OCI-LY7 (cell line): ENCODE results near the gene BRK1. TPM values are rescaled to one million over a fixed set of nuclear protein-coding genes. Genes with fewer than 3 reads are reported as not detected.

Experiments used
- BruUV-seq: library from RNA; stranded (reverse); fragments of 400-500 nt; replicated peaks from 2 replicates; lab custom pipeline; 2021; lab: Mats Ljungman, UMichigan
- CTCF ChIA-PET: fragments of 300-600 bp; sonication (Branson Sonifier 250); formaldehyde crosslinking; loops from one replicate; lab custom pipeline; 2022; ENCODE audit warnings: antibody characterized with exemption; ENCODE audit not compliant: unreplicated experiment; lab: Charles Lee
- POLR2A ChIA-PET: fragments of 300-600 bp; sonication (Branson Sonifier 250); formaldehyde crosslinking; loops from one replicate; lab custom pipeline; 2022; ENCODE audit warnings: antibody characterized with exemption; lab: Charles Lee
- DNase-seq: peaks from one replicate; pipeline ENCODE4 v3.0.0-alpha.2; 2015; ENCODE audit warnings: low spot score
- H2AFZ ChIP-seq: fragments of 200-600 bp; sonication (generic), shearing (Covaris generic); 2 replicates; pipeline ENCODE4 v1.6.1; 2014; ENCODE audit warnings: mild to moderate bottlenecking, antibody characterized with exemption, low read length, moderate library complexity
- H3K27ac ChIP-seq: fragments of 200-600 bp; sonication (generic); 2 replicates; pipeline ENCODE4 v1.5.1; 2014; ENCODE audit warnings: mixed run types, low read depth, mild to moderate bottlenecking, moderate library complexity, low read length, inconsistent platforms; ENCODE audit not compliant: poor library complexity, severe bottlenecking
- H3K36me3 ChIP-seq: fragments of 200-600 bp; sonication (generic); 2 replicates; pipeline ENCODE4 v1.6.1; 2014; ENCODE audit warnings: mild to moderate bottlenecking, antibody characterized with exemption, low read length, moderate library complexity, mixed read lengths; ENCODE audit not compliant: insufficient read depth
- H3K4me1 ChIP-seq: fragments of 200-600 bp; sonication (generic); 2 replicates; pipeline ENCODE4 v1.5.1; 2014; ENCODE audit warnings: mild to moderate bottlenecking, low read length; ENCODE audit not compliant: insufficient read depth, poor library complexity, severe bottlenecking
- H3K4me2 ChIP-seq: fragments of 200-600 bp; sonication (generic); 2 replicates; pipeline ENCODE4 v1.6.1; 2014; ENCODE audit warnings: mild to moderate bottlenecking, low read length
- H3K4me3 ChIP-seq: fragments of 200-600 bp; sonication (generic); 2 replicates; pipeline ENCODE4 v1.5.1; 2014; ENCODE audit warnings: mild to moderate bottlenecking, low read depth, low read length; ENCODE audit not compliant: poor library complexity, severe bottlenecking
- H3K79me2 ChIP-seq: fragments of 200-600 bp; sonication (generic); 2 replicates; pipeline ENCODE4 v1.6.1; 2016; ENCODE audit warnings: low read depth, mild to moderate bottlenecking, low read length, moderate library complexity, mixed read lengths; ENCODE audit not compliant: insufficient read depth
- H3K9me2 ChIP-seq: fragments of 200-600 bp; sonication (generic); 2 replicates; pipeline ENCODE4 v1.6.1; 2016; ENCODE audit warnings: mild to moderate bottlenecking, low read length, mixed read lengths; ENCODE audit not compliant: insufficient read depth
- H3K9me3 ChIP-seq: fragments of 200-600 bp; sonication (generic); 2 replicates; pipeline ENCODE4 v1.6.1; 2014; ENCODE audit warnings: mild to moderate bottlenecking, mixed run types, low read length, mixed read lengths
- H4K20me1 ChIP-seq: fragments of 200-600 bp; sonication (generic); 2 replicates; pipeline ENCODE4 v1.6.1; 2014; ENCODE audit warnings: mild to moderate bottlenecking, antibody characterized with exemption, low read length, moderate library complexity, mixed read lengths; ENCODE audit not compliant: insufficient read depth
- CTCF ChIP-seq: fragments of 200-600 bp; sonication (generic); conservative IDR thresholded peaks from 2 replicates; pipeline ENCODE4 v1.5.1; 2014; ENCODE audit warnings: mild to moderate bottlenecking, antibody characterized with exemption, low read length, moderate library complexity, mixed read lengths
- EZH2phosphoT487 ChIP-seq: fragments of 200-600 bp; sonication (generic); IDR thresholded peaks from 2 replicates; pipeline ENCODE4 v1.6.1; 2018; ENCODE audit warnings: low read depth, borderline replicate concordance, mild to moderate bottlenecking, mixed run types, antibody characterized with exemption, low read length, moderate library complexity, mixed read lengths
- intact Hi-C: fragments of 100-400 bp; cut with micrococcal nuclease; formaldehyde crosslinking; loops from one replicate; pipeline ENCODE4 v1.10.0; 2022; ENCODE audit not compliant: unreplicated experiment
- total RNA-seq, 2 experiments: library from RNA; depleted of rRNA in 1 of 2; stranded (reverse); fragments of >200 nt in 1 of 2; shearing (Covaris generic) in 1 of 2; gene quantifications; 2 replicates each; pipeline ENCODE4 v1.2.3, GENCODE V29; 2014 to 2022

Gene BRK1
- total RNA-seq, 2 experiments from 2014 or later, result 80.4 to 102 TPM

DNA sequence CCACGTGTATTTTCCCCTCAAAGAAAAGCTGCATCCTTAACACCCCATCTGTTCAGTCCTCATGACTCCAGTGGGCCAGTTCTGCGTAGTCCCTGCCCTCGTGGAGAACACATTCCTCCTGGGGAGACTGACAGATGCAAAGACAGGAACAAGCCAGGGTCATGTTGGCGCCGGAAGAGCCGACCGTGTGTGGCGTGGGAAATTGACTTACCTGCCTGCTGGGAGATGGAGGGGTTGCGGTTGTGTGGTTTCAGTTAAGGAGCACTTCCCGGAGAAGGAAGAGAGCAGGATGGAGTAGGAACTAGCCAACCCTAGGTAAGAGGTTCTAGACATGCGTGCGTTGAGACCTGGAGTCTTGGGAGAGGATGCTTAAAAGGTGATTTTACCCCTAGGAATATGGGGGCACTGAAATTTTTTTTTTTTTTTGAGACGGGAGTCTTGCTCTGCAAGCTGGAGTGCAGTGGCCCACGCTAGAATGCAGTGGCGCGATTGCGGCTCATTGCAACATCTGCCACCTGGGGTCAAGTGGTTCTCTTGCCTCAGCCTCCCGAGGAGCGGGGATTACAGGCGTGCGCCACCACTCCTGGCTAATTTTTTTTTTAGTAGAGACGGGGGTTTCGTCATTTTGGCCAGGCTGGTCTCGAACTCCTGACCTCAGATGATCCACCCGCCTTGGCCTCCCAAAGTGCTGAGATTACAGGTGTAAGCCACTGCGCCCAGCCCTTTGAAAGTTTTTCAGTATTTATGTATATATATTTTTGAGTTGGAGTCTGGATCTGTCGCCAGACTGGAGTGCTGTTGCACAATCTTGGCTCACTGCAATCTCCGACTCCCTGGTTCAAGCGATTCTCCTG is 27.5 kb downstream of the BRK1 start:
- H3K27ac ChIP-seq, result peak overlapping the region; percentile 69
- no peaks in the 10 kb centered on the region for H4K20me1 ChIP-seq
- peak overlapping the region; percentile 83 for H3K4me3 ChIP-seq
- peak; percentile 37 for DNase-seq
- intact Hi-C loops, result loop anchor here (1.0 to 2.0 kb wide), 2 partner anchors 81 to 106 kb away; partner anchors contain the start of gene TATDN2
- H3K79me2 ChIP-seq, result peaks cover 61% of the 10 kb centered on the region
- BruUV-seq, result no TSS peak
- H3K9me3 ChIP-seq, result no peaks in the 10 kb centered on the region
- peaks cover 37% of the 10 kb centered on the region for H3K4me1 ChIP-seq
- peaks cover 52% of the 10 kb centered on the region for H3K36me3 ChIP-seq
- peak overlapping the region; percentile 84 for H3K4me2 ChIP-seq
- H3K9me2 ChIP-seq, result no peaks in the 10 kb centered on the region
- no peak for TF ChIP-seq EZH2phosphoT487
- no peak for TF ChIP-seq CTCF
- ChIA-PET POLR2A (interaction anchor here (0.7 to 1.4 kb wide), 4 partner anchors 49 to 146 kb away, joined by 3 to 5 read pairs (median 4); no protein-coding TSS in a partner anchor), CTCF (no interaction called here)
- H2AFZ ChIP-seq, result no peak overlapping the region

GRCh38 chr3:10145685-10146084 is 30.2 kb downstream of the BRK1 start:
- Histone ChIP-seq H3K4me2 (peak overlapping the region; percentile 50), H4K20me1 (no peaks in the 10 kb centered on the region), H3K9me2 (no peaks in the 10 kb centered on the region), H2AFZ (no peak overlapping the region), H3K79me2 (peaks cover 63% of the 10 kb centered on the region), H3K9me3 (no peaks in the 10 kb centered on the region), H3K4me3 (peak overlapping the region; percentile 37), H3K27ac (no peak overlapping the region), H3K4me1 (peaks cover 37% of the 10 kb centered on the region), H3K36me3 (peaks cover 77% of the 10 kb centered on the region)
- BruUV-seq, result no TSS peak
- ChIA-PET CTCF (no interaction called here), POLR2A (interaction anchor here (0.5 to 0.7 kb wide), 2 partner anchors 13 to 114 kb away, joined by 4 to 5 read pairs; no protein-coding TSS in a partner anchor)
- intact Hi-C loops, result no loop called here
- no peak for TF ChIP-seq CTCF
- TF ChIP-seq EZH2phosphoT487, result no peak
- no peak for DNase-seq
